Measurements from ENCODE around the gene ZC3H6.
"Not testable (repeated sequence)": the region's sequence is repeated elsewhere in the genome, so short reads cannot be mapped to it uniquely, and the experiment has no call there.

The ZC3H6 gene

GRCh38 chr2:112276954-112277353, 1.6 kb downstream of the ZC3H6 start:
- TF ChIP-seq CTCF (conservative IDR thresholded peaks at IDR 0.05), result no peak
- H3K27ac ChIP-seq, result peak overlapping the region; percentile 100

GRCh38 chr2:112277596-112278220, 2.3 kb downstream of the ZC3H6 start:
- TF ChIP-seq CTCF (conservative IDR thresholded peaks at IDR 0.05), result no peak
- H3K27ac ChIP-seq, result no peak overlapping the region

- not testable (repeated sequence) for H3K27ac ChIP-seq
Observed at GRCh38 chr2:112282066-112282465, 6.7 kb downstream of the ZC3H6 start.

- not testable (repeated sequence) for H3K27ac ChIP-seq
Observed at GRCh38 chr2:112283535-112283934, 8.1 kb downstream of the ZC3H6 start.

GRCh38 chr2:112290088-112290487, 14.7 kb downstream of the ZC3H6 start:
- H3K27ac ChIP-seq, result no peak overlapping the region
- TF ChIP-seq CTCF (conservative IDR thresholded peaks at IDR 0.05), result no peak

GRCh38 chr2:112290648-112291047, 15.3 kb downstream of the ZC3H6 start:
- no peak for TF ChIP-seq CTCF (conservative IDR thresholded peaks at IDR 0.05)
- no peak overlapping the region; the same call in 1 of the 2 replicates for H3K27ac ChIP-seq

- H3K27ac ChIP-seq, result no peak overlapping the region
- no peak for TF ChIP-seq CTCF (conservative IDR thresholded peaks at IDR 0.05)
Observed at GRCh38 chr2:112293636-112294401, 18.4 kb downstream of the ZC3H6 start.

GRCh38 chr2:112295407-112296078, 20.1 kb downstream of the ZC3H6 start:
- TF ChIP-seq CTCF (conservative IDR thresholded peaks at IDR 0.05), result no peak
- no peak overlapping the region for H3K27ac ChIP-seq
